Glutamatergic neuron (in vitro differentiated cells): Measurements from ENCODE around the gene EDN1. TPM values are rescaled to one million over a fixed set of nuclear protein-coding genes. Genes with fewer than 3 reads are reported as not detected.

Experiments used
- DNase-seq: peaks from one replicate; pipeline ENCODE4 v3.0.0; 2022
- H3K27ac Mint-ChIP-seq: one replicate; pipeline ENCODE4 v1.8.0; 2020; ENCODE audit warnings: mild to moderate bottlenecking, mixed read lengths, inconsistent platforms; ENCODE audit not compliant: unreplicated experiment
- H3K27me3 Mint-ChIP-seq: one replicate; pipeline ENCODE4 v1.8.0; 2020; ENCODE audit warnings: mild to moderate bottlenecking, moderate library complexity, mixed read lengths, inconsistent platforms; ENCODE audit not compliant: unreplicated experiment
- H3K36me3 Mint-ChIP-seq: one replicate; pipeline ENCODE4 v1.8.0; 2020; ENCODE audit warnings: mild to moderate bottlenecking, mixed read lengths, inconsistent platforms; ENCODE audit not compliant: unreplicated experiment
- H3K4me1 Mint-ChIP-seq: one replicate; pipeline ENCODE4 v1.8.0; 2020; ENCODE audit warnings: mild to moderate bottlenecking, low read depth, mixed read lengths, inconsistent platforms; ENCODE audit not compliant: unreplicated experiment
- H3K4me3 Mint-ChIP-seq: one replicate; pipeline ENCODE4 v1.8.0; 2020; ENCODE audit warnings: mild to moderate bottlenecking, mixed read lengths, inconsistent platforms; ENCODE audit not compliant: unreplicated experiment
- H3K9me3 Mint-ChIP-seq: one replicate; pipeline ENCODE4 v1.8.0; 2020; ENCODE audit warnings: mild to moderate bottlenecking, moderate library complexity, mixed read lengths, inconsistent platforms; ENCODE audit not compliant: unreplicated experiment
- total RNA-seq: library from RNA; stranded (reverse); fragmentation: NEBNext Ultra II Directional; extraction: Animal tissue kit (Norgen Biotek cat#: 25700); gene quantifications from one replicate; pipeline ENCODE4 v1.2.1, GENCODE V29; 2021; ENCODE audit not compliant: unreplicated experiment
- TF ChIP-seq, protein P1 (sequence below): fragments of 200-600 bp; sonication (generic); IDR thresholded peaks from one replicate; pipeline ENCODE4 v1.5.0; 2021; ENCODE audit not compliant: partially characterized antibody, unreplicated experiment

Gene EDN1
- total RNA-seq, 1 donor from 2014 or later = 0.54 TPM

DNA sequence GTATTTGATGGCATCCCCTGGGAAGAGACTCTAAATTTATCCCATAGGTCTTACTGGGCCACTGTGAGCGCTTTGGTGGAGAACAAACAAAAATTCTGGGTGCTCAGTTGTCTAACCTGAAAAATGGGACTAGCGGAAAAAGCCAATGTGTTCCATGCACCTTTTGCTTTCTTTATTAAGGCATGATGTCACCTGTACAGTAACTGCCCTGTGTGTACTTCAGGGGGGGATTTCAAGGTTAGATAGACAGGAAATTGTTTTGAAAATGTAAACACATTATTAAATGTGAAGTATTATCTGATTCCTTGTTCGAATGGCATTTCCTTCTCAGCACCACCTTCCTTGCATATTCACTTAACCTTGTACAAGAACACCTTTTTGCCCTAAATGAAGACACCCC is 1.2 kb upstream of the EDN1 start:
- Mint-ChIP-seq H3K27ac (no peak overlapping the region), H3K36me3 (no peaks in the 10 kb centered on the region), H3K4me1 (peaks cover 12% of the 10 kb centered on the region), H3K27me3 (peaks cover 6% of the 10 kb centered on the region), H3K4me3 (no peak overlapping the region), H3K9me3 (peaks cover 5% of the 10 kb centered on the region)
- DNase-seq = no peak
- TF ChIP-seq, protein P1, sequence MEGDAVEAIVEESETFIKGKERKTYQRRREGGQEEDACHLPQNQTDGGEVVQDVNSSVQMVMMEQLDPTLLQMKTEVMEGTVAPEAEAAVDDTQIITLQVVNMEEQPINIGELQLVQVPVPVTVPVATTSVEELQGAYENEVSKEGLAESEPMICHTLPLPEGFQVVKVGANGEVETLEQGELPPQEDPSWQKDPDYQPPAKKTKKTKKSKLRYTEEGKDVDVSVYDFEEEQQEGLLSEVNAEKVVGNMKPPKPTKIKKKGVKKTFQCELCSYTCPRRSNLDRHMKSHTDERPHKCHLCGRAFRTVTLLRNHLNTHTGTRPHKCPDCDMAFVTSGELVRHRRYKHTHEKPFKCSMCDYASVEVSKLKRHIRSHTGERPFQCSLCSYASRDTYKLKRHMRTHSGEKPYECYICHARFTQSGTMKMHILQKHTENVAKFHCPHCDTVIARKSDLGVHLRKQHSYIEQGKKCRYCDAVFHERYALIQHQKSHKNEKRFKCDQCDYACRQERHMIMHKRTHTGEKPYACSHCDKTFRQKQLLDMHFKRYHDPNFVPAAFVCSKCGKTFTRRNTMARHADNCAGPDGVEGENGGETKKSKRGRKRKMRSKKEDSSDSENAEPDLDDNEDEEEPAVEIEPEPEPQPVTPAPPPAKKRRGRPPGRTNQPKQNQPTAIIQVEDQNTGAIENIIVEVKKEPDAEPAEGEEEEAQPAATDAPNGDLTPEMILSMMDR = no peak

DNA sequence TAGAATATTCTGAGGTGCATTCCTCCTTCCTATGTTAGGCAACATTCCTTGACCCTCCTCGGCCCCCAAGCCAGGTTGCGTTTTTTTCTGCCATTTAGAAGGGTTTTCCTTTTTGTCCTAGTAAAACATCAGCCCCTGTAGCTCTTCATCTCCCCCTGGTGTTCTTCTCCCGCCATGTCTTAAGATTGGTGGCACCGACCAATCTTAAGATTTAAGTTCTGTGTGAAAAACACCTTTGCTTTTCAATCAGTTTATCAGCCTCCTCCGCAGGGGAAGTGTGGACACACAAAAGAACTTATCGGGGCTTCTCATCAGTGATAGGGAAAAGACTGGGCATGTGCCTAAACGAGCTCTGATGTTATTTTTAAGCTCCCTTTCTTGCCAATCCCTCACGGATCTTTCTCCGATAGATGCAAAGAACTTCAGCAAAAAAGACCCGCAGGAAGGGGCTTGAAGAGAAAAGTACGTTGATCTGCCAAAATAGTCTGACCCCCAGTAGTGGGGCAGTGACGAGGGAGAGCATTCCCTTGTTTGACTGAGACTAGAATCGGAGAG is 719 bp upstream of the EDN1 start:
- H3K27ac Mint-ChIP-seq = no peak overlapping the region

DNA sequence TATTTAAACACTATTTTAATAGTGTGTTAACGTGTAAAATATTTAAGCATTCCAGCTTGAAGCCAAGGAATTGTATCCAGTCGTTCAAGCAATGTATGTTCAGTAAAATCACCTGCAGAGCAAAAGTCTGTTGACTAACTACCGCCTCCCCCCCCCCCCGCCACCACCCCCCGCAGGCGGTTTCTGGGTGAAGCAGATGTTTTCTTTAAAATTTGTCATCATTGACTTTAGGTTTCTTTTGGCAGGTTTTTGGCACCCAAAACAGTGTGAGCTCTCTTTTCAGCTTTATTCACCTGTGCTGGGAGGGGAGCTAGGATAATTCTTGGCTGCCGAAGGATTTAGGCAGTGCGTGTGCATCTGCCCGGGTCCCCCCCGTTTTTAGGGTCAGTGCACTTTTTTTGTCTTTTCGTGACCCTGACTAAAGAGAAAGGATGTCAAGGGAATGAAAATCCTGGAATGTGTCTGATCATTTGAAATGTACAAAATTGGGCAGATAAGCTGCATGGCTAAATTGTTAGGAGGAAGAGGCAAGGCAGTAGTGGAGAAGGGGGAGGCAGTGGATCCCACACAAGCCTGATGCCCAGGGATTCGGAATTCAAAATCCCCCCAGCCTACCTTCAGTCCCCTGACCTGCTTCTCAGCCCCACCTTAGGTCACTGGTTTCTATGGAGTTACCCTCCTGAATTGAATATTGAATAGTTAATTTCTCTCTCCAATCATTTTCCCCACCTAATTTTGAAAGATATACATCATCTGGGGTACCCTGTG is 1.1 kb downstream of the EDN1 start:
- peaks cover 5% of the 10 kb centered on the region for H3K9me3 Mint-ChIP-seq
- H3K27me3 Mint-ChIP-seq = peaks cover 6% of the 10 kb centered on the region
- H3K27ac Mint-ChIP-seq = no peak overlapping the region
- TF ChIP-seq, protein P1 = no peak
- peaks cover 14% of the 10 kb centered on the region for H3K4me1 Mint-ChIP-seq
- no peak for DNase-seq
- no peak overlapping the region for H3K4me3 Mint-ChIP-seq
- H3K36me3 Mint-ChIP-seq = no peaks in the 10 kb centered on the region

More for the DNA sequence above, 719 bp upstream of the EDN1 start:
- TF ChIP-seq, protein P1 = peak; percentile 72
- DNase-seq = peak; percentile 64
- Mint-ChIP-seq H3K4me1 (peaks cover 12% of the 10 kb centered on the region), H3K36me3 (no peaks in the 10 kb centered on the region), H3K4me3 (peak overlapping the region; percentile 92), H3K27me3 (peaks cover 6% of the 10 kb centered on the region), H3K9me3 (peaks cover 5% of the 10 kb centered on the region)

DNA sequence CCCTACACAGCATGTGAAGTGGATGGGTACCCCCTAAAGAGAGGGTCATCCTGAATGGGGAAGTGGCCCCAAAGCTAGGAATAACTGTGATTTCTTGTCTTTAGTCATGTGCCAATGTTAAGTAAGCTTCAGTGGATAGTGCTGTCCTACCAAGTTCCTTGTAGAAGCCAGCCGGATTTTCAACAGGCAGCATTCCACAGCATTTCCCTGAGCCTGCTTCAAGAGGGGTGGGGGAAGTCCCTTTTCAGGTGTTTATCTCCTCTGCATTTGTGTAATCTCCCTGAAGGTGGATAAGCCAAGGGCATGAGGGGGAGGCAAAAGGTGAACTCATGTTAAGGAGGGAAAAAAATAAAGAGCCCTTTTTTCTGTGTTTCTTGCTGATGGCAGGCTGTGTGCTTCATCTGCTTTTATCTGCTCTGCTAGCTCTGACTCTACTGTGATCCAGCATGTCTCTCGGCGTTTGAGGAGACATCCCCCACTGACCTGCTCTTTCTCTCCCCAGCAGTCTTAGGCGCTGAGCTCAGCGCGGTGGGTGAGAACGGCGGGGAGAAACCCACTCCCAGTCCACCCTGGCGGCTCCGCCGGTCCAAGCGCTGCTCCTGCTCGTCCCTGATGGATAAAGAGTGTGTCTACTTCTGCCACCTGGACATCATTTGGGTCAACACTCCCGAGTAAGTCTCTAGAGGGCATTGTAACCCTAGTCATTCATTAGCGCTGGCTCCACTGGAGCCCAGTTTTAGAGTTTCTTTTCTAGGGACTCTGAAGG is 1.9 kb downstream of the EDN1 start:
- Mint-ChIP-seq H3K9me3 (peaks cover 5% of the 10 kb centered on the region), H3K36me3 (no peaks in the 10 kb centered on the region), H3K4me1 (peaks cover 15% of the 10 kb centered on the region), H3K4me3 (no peak overlapping the region), H3K27me3 (peaks cover 6% of the 10 kb centered on the region), H3K27ac (no peak overlapping the region)
- DNase-seq = no peak
- TF ChIP-seq, protein P1 = no peak
